ENCODE data around the gene USP10.

The USP10 gene

GRCh38 chr16:84717484-84717883 is 17.7 kb downstream of the USP10 start:
- Histone ChIP-seq H3K27ac (ENCODE audit: low read depth, low read length) (no peak overlapping the region), H3K36me3 (ENCODE audit: insufficient read depth, low read length) (no peaks in the 10 kb centered on the region), H3K79me2 (ENCODE audit: control insufficient read depth, insufficient read depth, low read length, unreplicated experiment) (peaks cover 97% of the 10 kb centered on the region), H3K4me1 (ENCODE audit: control insufficient read depth, insufficient read depth, low read length, unreplicated experiment) (peaks cover 25% of the 10 kb centered on the region), H3K27me3 (ENCODE audit: insufficient read depth, low read length) (no peaks in the 10 kb centered on the region), H3K4me3 (ENCODE audit: low read depth, low read length) (no peak overlapping the region), H2AFZ (ENCODE audit: low read length, unreplicated experiment) (no peak overlapping the region)

- H3K27ac ChIP-seq (ENCODE audit: low read depth, low read length): no peak overlapping the region
- no peak overlapping the region for H2AFZ ChIP-seq (ENCODE audit: low read length, unreplicated experiment)
- H3K4me3 ChIP-seq (ENCODE audit: low read depth, low read length): no peak overlapping the region
- no peaks in the 10 kb centered on the region for H3K27me3 ChIP-seq (ENCODE audit: insufficient read depth, low read length)
- peaks cover 31% of the 10 kb centered on the region for H3K4me1 ChIP-seq (ENCODE audit: control insufficient read depth, insufficient read depth, low read length, unreplicated experiment)
- H3K36me3 ChIP-seq (ENCODE audit: insufficient read depth, low read length): no peaks in the 10 kb centered on the region
- peaks cover 97% of the 10 kb centered on the region for H3K79me2 ChIP-seq (ENCODE audit: control insufficient read depth, insufficient read depth, low read length, unreplicated experiment)
Measured at GRCh38 chr16:84720177-84720579, 20.4 kb downstream of the USP10 start.

- Histone ChIP-seq H3K4me3 (ENCODE audit: low read depth, low read length) (no peak overlapping the region), H3K27ac (ENCODE audit: low read depth, low read length) (no peak overlapping the region), H2AFZ (ENCODE audit: low read length, unreplicated experiment) (no peak overlapping the region), H3K27me3 (ENCODE audit: insufficient read depth, low read length) (no peaks in the 10 kb centered on the region), H3K79me2 (ENCODE audit: control insufficient read depth, insufficient read depth, low read length, unreplicated experiment) (peaks cover 96% of the 10 kb centered on the region), H3K36me3 (ENCODE audit: insufficient read depth, low read length) (no peaks in the 10 kb centered on the region), H3K4me1 (ENCODE audit: control insufficient read depth, insufficient read depth, low read length, unreplicated experiment) (peaks cover 37% of the 10 kb centered on the region)
Measured at GRCh38 chr16:84722068-84722467, 22.3 kb downstream of the USP10 start.

GRCh38 chr16:84723906-84724305 is 24.1 kb downstream of the USP10 start:
- Histone ChIP-seq H2AFZ (ENCODE audit: low read length, unreplicated experiment) (no peak overlapping the region), H3K79me2 (ENCODE audit: control insufficient read depth, insufficient read depth, low read length, unreplicated experiment) (peaks cover 95% of the 10 kb centered on the region), H3K4me1 (ENCODE audit: control insufficient read depth, insufficient read depth, low read length, unreplicated experiment) (peaks cover 42% of the 10 kb centered on the region), H3K27me3 (ENCODE audit: insufficient read depth, low read length) (no peaks in the 10 kb centered on the region), H3K36me3 (ENCODE audit: insufficient read depth, low read length) (no peaks in the 10 kb centered on the region), H3K4me3 (ENCODE audit: low read depth, low read length) (no peak overlapping the region), H3K27ac (ENCODE audit: low read depth, low read length) (no peak overlapping the region)

GRCh38 chr16:84724606-84725309 is 25.0 kb downstream of the USP10 start:
- no peaks in the 10 kb centered on the region for H3K36me3 ChIP-seq (ENCODE audit: insufficient read depth, low read length)
- H3K27me3 ChIP-seq (ENCODE audit: insufficient read depth, low read length): no peaks in the 10 kb centered on the region
- peaks cover 95% of the 10 kb centered on the region for H3K79me2 ChIP-seq (ENCODE audit: control insufficient read depth, insufficient read depth, low read length, unreplicated experiment)
- H3K27ac ChIP-seq (ENCODE audit: low read depth, low read length): no peak overlapping the region
- H3K4me3 ChIP-seq (ENCODE audit: low read depth, low read length): no peak overlapping the region
- peaks cover 44% of the 10 kb centered on the region for H3K4me1 ChIP-seq (ENCODE audit: control insufficient read depth, insufficient read depth, low read length, unreplicated experiment)
- H2AFZ ChIP-seq (ENCODE audit: low read length, unreplicated experiment): no peak overlapping the region

- peaks cover 39% of the 10 kb centered on the region for H3K4me1 ChIP-seq (ENCODE audit: control insufficient read depth, insufficient read depth, low read length, unreplicated experiment)
- no peak overlapping the region for H2AFZ ChIP-seq (ENCODE audit: low read length, unreplicated experiment)
- peaks cover 92% of the 10 kb centered on the region for H3K79me2 ChIP-seq (ENCODE audit: control insufficient read depth, insufficient read depth, low read length, unreplicated experiment)
- no peaks in the 10 kb centered on the region for H3K27me3 ChIP-seq (ENCODE audit: insufficient read depth, low read length)
- H3K4me3 ChIP-seq (ENCODE audit: low read depth, low read length): no peak overlapping the region
- no peak overlapping the region for H3K27ac ChIP-seq (ENCODE audit: low read depth, low read length)
- H3K36me3 ChIP-seq (ENCODE audit: insufficient read depth, low read length): no peaks in the 10 kb centered on the region
Measured at GRCh38 chr16:84725481-84726078, 25.8 kb downstream of the USP10 start.

GRCh38 chr16:84726079-84726668 is 26.4 kb downstream of the USP10 start:
- Histone ChIP-seq H3K79me2 (ENCODE audit: control insufficient read depth, insufficient read depth, low read length, unreplicated experiment) (peaks cover 87% of the 10 kb centered on the region), H3K4me1 (ENCODE audit: control insufficient read depth, insufficient read depth, low read length, unreplicated experiment) (peaks cover 41% of the 10 kb centered on the region), H3K27ac (ENCODE audit: low read depth, low read length) (no peak overlapping the region), H3K27me3 (ENCODE audit: insufficient read depth, low read length) (no peaks in the 10 kb centered on the region), H2AFZ (ENCODE audit: low read length, unreplicated experiment) (no peak overlapping the region), H3K4me3 (ENCODE audit: low read depth, low read length) (no peak overlapping the region), H3K36me3 (ENCODE audit: insufficient read depth, low read length) (no peaks in the 10 kb centered on the region)

- no peak overlapping the region for H3K4me3 ChIP-seq (ENCODE audit: low read depth, low read length)
- no peaks in the 10 kb centered on the region for H3K27me3 ChIP-seq (ENCODE audit: insufficient read depth, low read length)
- no peak overlapping the region for H2AFZ ChIP-seq (ENCODE audit: low read length, unreplicated experiment)
- H3K36me3 ChIP-seq (ENCODE audit: insufficient read depth, low read length): no peaks in the 10 kb centered on the region
- H3K27ac ChIP-seq (ENCODE audit: low read depth, low read length): no peak overlapping the region
- peaks cover 48% of the 10 kb centered on the region for H3K4me1 ChIP-seq (ENCODE audit: control insufficient read depth, insufficient read depth, low read length, unreplicated experiment)
- peaks cover 87% of the 10 kb centered on the region for H3K79me2 ChIP-seq (ENCODE audit: control insufficient read depth, insufficient read depth, low read length, unreplicated experiment)
Measured at GRCh38 chr16:84726669-84727467, 27.1 kb downstream of the USP10 start.

- Histone ChIP-seq H3K27me3 (ENCODE audit: insufficient read depth, low read length) (no peaks in the 10 kb centered on the region), H3K4me1 (ENCODE audit: control insufficient read depth, insufficient read depth, low read length, unreplicated experiment) (peaks cover 61% of the 10 kb centered on the region), H3K4me3 (ENCODE audit: low read depth, low read length) (peak overlapping the region; percentile 73), H3K27ac (ENCODE audit: low read depth, low read length) (peak overlapping the region; percentile 98), H3K36me3 (ENCODE audit: insufficient read depth, low read length) (peaks cover 11% of the 10 kb centered on the region), H2AFZ (ENCODE audit: low read length, unreplicated experiment) (no peak overlapping the region), H3K79me2 (ENCODE audit: control insufficient read depth, insufficient read depth, low read length, unreplicated experiment) (peaks cover 88% of the 10 kb centered on the region)
Measured at GRCh38 chr16:84728853-84729424, 29.1 kb downstream of the USP10 start.

GRCh38 chr16:84729716-84730320 is 30.0 kb downstream of the USP10 start:
- Histone ChIP-seq H3K27me3 (ENCODE audit: insufficient read depth, low read length) (no peaks in the 10 kb centered on the region), H3K27ac (ENCODE audit: low read depth, low read length) (peak overlapping the region; percentile 98), H3K4me3 (ENCODE audit: low read depth, low read length) (peak overlapping the region; percentile 73), H3K79me2 (ENCODE audit: control insufficient read depth, insufficient read depth, low read length, unreplicated experiment) (peaks cover 88% of the 10 kb centered on the region), H2AFZ (ENCODE audit: low read length, unreplicated experiment) (no peak overlapping the region), H3K4me1 (ENCODE audit: control insufficient read depth, insufficient read depth, low read length, unreplicated experiment) (peaks cover 65% of the 10 kb centered on the region), H3K36me3 (ENCODE audit: insufficient read depth, low read length) (peaks cover 16% of the 10 kb centered on the region)
